Femur (tissue), 1 donor: ENCODE measurements around the gene RTN4RL1.

Source experiments
- DNase-seq: peaks from one replicate; pipeline ENCODE4 v3.0.0-alpha.2; 2017

The RTN4RL1 gene

DNA sequence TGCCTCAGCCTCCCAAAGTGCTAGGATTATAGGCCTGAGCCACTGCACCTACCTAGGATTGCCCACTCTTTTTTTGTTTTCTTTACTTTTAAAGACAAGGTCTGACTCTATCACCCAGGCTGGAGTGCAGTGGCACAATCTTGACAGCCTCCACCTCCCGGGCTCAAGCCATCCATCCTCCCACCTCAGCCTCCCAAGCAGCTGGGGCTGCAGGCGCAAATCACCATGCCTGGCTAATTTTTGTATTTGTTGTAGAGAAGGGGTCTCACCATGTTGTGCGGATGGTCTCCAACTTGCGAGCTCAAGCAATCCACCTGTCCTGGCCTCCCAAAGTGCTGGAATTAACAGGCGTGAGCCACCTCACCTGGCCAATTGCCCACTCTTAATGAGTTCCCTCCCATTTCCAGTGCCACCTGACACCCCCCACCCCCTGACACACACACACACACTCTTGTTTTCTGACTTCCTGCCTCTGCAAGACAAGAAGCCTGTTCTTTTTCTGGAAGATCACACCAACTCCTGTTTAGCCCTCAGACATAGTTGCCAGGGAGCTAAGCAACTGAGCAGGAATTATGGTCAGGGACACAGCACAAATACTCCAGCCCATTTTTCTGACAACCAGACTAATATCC lies 19.2 kb upstream of the RTN4RL1 start:
- peak; percentile 17 for DNase-seq

DNA sequence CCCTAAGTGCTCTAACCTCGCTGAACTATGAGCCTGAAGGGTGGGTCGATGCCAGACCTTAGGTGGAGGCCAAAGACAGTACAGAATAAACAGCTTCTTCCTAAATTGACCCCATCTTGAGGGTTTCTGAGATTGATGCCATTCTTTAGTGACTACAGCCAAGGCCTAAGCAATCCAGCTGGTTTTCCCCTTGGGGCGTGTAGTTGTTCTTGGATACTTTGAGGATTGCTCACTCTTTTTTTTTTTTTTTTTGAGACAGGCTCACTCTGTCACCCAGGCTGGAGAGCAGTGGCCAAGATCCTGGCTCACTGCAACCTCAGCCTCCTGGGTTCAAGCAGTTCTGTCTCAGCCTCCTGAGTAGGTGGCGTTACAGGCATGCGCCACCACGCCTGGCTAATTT lies 18.7 kb upstream of the RTN4RL1 start:
- no peak for DNase-seq

DNA sequence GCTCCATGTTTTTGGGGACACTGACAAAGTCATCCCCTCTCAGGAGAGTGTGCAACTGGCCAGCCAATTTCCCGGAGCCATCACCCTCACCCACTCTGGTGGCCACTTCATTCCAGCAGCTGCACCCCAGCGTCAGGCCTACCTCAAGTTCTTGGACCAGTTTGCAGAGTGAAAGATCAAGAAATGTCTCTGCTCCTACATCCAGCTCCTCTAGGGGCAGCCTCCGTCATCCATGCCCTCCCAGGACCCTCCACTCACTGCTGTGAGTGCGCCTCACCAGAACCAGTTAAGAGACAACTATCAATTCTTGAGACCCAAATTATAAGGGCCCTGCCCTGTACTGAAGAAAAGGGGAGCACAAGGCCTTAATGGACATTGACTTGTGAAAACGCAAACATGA lies 17.8 kb upstream of the RTN4RL1 start:
- no peak for DNase-seq

DNA sequence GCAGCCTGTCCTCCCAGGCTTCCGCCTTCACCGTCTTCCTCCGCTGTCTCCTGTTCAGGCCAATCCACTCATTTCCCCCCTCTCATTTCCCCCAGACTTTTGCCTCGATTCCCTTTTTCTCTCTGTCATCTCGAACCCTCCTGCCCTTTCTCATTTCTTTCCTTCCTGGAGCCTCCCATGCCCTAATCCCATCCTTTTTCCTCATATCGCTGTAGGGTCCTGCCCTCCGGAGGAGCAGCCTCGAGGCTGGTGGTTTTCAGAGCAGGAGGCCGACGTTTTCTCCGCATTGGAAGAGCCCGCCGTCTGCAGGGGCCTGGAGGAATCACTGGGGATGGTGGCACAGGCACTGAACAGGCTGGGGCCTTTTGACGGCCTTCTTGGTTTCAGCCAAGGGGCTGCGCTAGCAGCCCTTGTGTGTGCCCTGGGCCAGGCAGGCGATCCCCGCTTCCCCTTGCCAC lies 17.3 kb upstream of the RTN4RL1 start:
- DNase-seq: peak; percentile 47

DNA sequence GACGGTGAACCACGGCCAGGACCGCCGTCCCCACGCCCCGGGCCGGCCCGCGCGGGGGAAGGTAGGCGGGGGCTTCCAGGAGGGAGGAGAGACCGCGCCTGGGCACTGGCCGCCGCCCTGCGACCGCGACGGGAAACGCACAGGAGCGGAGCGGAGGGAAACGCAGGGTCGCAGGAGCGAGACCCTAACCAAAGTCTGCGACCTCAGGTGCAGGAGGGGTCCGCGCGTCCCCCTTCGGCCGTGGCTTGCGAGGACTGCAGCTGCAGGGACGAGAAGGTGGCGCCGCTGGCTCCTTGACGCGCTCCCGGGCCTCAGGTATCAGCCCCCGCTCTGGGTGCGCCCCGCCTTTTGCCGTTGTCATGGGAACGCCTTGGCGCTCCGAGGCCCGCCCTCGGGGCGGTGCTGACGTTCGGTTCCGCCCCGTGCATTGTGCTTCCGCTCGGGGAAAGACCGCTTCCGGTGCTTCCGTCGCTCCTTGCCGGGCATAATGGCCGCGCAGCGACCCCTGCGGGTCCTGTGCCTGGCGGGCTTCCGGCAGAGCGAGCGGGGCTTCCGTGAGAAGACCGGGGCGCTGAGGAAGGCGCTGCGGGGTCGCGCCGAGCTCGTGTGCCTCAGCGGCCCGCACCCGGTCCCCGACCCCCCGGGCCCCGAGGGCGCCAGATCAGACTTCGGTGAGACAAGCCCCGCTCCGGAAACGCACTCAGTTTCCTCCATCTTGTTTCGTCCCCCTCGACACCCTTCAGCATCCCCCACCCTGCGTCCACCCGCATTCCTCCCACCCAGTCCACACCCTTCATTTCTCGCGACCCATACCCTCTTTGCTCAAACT lies 16.6 kb upstream of the RTN4RL1 start, which contains the start of gene OVCA2:
TSS of gene OVCA2 (plus strand) at position 462 of the 829 bp plus-strand sequence. CDS start at position 488, 26 bp downstream.
- peak; percentile 97 for DNase-seq

DNA sequence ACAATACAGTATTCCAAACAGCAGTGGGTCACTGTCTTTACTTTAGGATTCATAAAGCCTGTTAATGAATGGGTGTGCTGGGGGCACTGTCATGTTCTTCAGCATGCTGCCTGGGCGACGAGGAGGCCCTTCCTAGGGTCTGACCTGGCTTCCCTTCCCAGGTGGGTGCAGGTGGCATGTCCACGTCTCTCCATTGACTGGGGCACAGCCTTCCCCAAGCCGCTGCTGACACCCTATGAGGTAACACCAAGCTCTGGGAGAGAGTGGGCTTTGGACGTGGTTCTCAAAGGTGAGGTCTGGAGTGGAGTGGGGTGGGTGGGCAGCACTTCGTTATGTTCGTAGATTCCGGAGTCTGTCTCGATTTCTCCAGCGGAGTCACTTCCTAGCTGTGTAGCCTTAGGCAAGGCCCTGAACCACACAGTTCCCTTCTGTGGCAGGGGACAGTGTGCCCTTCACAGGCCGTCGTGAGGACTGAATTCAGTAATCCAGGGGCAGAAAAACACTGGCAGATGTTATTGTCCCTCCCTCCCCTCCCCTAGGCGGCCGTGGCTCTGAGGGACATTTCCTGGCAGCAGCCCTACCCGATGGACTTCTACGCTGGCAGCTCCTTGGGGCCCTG lies 15.9 kb upstream of the RTN4RL1 start:
- peak; percentile 29 for DNase-seq

DNA sequence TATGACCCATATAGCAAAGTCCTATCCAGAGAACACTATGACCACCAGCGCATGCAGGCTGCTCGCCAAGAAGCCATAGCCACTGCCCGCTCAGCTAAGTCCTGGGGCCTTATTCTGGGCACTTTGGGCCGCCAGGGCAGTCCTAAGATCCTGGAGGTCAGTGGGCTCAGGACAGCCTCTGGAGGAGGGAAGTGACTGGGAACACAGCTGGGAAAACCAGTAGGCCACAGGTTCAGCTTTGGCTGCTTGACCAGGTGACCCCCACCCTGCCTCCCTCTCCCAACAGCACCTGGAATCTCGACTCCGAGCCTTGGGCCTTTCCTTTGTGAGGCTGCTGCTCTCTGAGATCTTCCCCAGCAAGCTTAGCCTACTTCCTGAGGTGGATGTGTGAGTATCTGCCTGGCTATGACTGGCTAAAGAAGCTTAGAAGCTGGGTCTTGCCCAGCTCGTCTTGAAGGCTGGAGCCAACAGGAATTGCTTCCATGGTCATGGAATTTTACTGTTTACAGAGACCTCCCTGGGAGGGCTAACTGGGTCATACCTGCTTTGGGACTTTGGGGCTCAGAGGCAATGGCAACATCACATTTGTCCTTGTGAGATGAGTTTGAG lies 15.2 kb upstream of the RTN4RL1 start:
- peak; percentile 16 for DNase-seq

DNA sequence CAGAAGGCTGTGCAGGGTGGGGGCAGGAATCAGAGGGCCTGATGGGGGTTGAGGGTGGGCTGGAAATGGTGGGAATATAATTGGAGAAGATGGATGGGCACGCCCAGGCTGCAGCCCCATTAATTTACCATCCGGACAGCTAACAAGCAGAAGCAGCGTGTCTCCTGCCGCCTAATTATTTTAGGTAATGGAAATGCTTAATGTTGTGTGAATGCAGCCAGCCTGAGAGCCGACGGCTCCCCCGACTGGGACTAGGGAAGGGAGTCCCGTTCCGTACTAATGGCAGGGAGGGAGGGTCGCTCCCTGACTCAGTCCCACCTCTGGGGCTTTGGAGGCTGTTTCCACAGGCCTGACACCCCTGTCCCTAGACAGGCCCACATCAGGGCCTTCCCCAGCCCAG lies 12.0 kb upstream of the RTN4RL1 start:
- DNase-seq: no peak

DNA sequence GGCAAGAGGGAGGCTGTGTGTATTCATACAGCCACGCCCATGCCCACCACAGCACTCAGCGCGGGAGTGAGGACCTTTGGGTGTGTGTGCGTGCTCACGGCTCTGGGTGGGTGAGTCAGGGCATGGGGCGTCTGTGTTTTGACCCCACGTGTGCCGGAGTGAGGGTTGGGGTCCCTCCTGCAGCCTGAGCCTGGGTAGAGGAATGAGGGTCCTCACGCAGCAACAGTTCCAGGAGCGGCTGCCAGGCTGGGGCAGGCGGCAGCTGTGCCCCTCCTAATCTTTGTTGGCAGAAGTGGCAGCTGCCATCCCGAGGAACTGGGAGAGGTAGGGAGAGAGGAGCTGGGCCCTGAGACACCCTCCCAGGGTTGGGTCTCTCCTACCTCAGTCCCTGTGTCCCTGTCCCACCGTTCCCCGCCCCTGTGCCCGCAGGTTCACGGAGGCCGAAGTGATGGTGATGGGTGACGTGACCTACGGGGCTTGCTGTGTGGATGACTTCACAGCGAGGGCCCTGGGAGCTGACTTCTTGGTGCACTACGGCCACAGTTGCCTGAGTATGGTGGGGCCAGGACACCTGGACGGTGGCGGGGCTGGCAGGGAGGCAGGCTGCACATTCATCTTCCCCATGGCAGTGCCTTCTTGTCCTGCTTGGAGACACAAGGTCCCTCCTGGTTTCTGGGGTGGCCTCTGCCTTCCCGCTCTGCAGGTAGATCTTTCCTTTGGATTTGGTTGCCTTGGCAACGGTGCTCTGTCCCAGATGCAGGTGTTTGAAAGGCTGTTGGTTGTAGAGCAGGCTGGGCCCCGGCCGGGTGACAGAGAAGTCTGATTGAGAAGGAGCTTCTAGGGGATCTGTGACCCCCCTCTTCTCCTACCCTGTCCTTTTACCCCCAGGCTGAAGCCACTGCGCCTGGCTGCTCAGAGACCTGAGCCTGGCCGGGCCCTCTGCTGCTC lies 10.7 kb upstream of the RTN4RL1 start:
- DNase-seq: no peak

DNA sequence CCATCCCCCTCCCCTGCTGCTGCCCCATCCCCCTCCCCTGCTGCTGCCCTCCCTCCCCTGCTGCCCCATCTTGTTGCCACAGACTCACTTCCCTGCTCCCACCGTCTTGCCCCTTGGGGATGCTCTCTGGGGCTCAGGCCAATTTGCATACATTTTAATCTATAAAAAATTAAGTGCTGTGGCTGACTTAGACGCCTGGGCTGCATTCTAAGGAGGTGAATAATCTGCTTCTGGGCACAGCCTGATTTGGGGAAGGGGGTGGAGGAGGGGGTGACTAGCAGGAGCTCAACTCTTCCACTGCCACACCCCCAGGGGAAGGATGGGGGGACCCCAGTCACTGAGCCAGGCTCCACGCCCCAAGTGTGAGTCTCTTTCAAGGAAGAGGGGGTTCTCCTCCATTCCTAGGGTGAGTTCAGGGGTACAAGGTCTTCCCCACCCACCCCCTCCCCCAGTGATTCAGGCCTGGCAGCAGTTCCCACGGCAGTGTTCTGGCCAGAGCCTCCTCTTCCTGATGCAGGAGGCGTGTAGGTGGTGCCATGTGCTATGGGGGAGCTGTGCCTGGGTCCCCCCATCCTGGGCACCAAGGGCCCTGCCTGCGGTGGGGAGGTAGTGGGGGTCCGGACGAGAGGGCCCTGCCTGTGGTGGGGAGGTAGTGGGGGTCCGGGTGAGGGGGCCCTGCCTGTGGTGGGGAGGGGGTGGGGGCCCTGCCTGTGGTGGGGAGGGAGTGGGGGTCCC lies 9.8 kb upstream of the RTN4RL1 start:
- DNase-seq: no peak

DNA sequence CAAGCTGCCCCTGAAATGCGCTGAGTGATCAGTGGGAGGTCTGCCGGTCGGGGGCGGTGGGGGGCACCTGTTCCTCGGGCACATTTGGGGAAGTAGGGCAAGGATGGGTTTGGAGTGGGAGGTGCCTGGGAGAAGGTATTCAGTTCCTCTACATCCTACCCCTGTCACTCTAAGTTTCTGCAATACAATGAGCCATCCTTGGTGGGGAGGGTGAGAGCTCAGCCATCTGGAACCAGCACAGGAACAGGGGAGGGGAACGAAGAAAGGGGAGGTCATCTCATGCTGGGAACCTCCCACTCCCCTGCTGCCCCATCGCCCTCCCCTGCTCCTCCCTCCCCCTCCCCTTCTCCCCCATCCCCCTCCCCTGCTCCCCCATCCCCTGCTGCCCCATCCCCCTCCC lies 9.0 kb upstream of the RTN4RL1 start:
- DNase-seq: no peak

DNA sequence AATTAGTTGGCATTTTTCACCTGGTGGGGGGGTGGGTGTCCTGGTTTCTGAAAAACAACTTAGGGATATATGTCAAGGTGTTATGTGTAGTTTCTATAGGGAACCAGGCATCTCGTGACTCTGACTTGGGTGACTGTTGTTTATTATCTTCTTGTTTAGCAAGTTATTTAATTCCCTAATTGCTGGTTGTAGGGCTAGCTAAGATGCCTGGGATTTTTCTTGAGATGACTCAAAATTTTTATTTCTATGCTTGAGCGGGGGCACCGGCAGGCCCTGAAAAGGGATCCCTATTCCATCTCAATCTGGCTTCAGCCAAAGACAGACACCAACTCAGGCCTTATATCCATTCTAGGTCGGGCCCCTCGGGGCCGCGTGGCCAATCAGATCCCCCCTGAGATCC lies 8.0 kb upstream of the RTN4RL1 start:
- DNase-seq: no peak

DNA sequence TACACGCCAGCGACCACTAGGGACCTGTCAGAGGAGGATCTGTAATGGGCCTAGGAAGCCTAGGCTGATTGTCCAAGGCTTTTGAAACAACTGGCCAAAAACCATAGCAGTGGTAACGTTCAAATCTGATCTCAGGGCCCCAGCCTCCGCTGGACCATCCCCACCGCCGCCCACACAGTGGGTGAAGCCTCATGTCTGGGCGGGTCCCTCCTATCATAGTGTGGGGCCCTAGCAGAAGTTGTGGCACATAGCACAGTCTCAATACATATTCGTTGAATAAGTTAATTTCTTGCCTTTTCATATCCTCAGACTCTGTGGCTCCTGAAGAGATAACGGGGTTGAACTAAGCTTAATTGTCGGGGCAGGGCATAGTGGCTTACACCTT lies 5.6 kb upstream of the RTN4RL1 start:
- peak; percentile 73 for DNase-seq

DNA sequence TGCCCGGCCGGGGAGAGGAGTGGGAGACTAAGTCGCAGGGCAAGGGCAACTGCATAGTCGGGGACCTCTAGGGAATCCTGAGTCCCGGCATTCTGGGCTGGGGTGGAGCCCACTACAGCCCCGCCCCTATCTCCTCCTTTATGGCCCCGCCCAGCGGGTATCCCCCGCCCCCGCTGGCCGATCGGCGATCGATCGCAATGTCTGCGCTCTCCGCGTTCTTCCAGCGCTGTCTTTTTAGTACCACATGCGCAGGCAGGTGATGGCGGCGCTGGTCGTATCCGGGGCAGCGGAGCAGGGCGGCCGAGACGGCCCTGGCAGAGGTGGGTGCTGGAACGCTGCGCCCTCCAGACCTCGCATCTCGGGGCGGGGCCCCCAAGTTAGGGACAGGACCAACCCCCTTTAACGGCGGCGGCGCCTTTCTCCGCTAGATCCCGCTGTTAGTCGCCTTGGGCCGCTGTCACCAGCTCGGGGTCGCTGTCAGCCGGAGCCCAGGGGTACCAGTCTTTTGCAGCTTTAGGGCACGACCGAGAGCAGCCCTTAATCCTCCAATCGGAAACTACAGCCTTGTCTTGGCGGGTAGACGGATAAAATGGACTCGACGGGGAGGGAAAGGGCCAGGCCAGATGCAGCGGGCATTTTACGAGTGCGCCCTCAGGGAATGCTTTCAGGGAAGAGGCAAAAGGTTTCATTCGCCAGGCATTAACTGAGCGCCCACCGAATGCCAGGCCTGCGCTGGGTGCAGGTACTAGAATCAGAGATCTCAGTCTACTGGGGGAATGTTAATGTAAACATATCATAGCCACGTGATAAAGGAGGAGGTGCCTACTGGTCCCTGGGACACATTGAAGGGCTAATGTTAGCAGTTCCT lies 5.0 kb upstream of the RTN4RL1 start, which contains the start of gene DPH1:
TSS of gene DPH1 (plus strand) at position 243 of the 868 bp plus-strand sequence. CDS start at position 260, 17 bp downstream.
- peak; percentile 93 for DNase-seq

DNA sequence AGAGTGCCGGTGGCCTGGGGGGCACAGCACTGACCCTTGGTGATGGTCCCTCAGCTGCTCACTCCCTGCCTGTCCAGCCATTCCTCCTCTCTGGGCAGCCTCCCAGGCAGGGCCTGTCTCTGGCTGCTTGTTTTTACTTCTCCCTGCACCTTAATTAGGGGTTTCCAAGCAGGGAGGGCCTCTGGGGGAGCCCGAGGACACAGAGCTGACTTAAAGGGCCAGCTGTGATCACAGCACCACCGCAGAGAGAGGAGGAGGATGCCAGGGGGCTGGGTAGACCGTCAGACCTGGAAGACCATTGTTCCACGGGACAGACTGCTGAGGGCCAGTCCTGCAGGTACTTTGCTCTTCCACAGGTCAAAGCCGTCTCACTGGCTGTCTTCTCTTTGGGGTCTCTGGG lies 3.6 kb upstream of the RTN4RL1 start:
- DNase-seq: peak; percentile 51

DNA sequence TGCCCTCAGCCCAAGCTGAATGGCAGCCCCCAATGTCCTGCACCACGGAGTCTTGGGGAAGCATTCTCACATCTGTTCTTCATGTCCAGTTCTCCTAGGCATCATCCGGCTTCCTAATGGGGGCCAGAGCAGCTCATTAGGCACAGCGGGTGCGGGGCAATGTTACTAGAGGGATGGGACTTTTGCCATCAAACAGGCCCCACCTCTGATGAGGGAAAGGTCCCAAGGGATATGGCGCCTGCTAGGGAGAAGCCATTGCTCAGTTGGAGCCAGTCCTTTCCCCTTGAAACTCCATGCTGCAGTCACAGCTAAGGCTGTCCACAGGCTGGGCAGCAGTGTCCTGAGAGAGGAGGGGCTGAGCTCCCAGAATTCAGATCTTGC lies 3.1 kb upstream of the RTN4RL1 start:
- no peak for DNase-seq

DNA sequence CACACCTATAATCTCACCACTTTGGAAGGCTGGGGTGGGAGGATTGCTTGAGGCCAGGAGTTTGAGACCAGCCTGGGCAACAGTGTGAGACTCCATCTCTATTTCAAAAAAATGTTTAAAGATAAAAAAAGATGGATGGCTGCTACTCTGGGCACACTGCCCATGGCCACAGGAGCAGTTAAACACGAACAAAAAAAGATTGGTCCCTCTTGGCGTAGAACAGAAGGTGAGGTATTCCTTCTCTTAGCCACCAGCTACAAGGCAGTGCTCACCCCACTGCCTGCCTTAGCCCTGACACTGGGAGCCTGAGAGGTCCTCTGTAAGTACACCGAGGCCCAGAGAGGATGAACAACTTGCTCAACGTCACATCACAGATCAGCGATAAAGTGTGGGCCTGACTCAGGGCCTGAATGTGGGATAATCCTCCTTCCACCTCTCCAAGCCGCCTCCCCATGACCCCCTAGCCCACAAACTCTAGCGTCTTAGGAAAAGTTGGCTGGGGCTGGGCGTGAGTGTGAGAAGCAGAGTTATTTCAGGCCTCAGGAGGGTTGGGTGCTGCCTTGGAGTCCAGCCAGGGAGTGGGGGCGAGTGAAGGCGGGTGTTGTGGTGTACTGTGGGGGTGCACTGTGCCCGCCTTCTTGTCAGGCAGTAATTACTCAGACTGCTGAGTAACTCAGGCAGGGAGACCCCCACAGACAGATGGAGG lies 2.5 kb upstream of the RTN4RL1 start:
- no peak for DNase-seq

DNA sequence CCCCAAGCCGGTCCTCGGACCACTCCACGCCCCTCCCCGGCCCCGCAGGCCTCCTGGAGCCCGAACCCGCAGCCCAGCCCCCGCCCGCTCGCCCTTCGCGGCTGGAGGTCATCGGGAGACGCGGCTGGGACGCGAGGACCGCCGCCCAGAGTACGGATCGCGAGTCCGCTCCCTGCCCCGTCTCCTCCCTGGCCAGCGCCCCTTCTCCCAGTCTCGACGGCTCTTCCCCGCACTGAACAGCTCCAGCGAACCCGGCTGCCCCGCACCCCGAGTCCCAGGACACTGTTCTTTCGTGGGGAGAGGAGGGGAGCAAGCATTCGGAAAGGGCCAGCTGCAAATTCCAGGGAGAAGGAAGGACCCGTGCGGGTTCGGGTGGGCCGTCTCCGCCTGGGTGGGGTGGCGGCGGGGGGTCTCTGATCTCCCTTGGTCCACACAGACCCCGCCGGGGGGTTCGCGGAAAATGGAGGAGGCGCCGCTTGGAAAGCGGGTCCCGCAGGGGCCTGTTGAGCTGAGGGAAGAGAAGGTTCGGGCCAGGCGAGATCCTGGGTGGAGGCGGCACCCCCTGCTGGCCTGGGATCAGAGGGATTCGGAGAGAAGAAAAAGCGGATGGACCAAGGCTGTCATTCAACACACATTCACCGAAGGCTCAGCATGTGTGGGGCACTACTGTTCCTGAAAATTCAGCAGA lies 632 bp upstream of the RTN4RL1 start:
- DNase-seq: peak; percentile 75

DNA sequence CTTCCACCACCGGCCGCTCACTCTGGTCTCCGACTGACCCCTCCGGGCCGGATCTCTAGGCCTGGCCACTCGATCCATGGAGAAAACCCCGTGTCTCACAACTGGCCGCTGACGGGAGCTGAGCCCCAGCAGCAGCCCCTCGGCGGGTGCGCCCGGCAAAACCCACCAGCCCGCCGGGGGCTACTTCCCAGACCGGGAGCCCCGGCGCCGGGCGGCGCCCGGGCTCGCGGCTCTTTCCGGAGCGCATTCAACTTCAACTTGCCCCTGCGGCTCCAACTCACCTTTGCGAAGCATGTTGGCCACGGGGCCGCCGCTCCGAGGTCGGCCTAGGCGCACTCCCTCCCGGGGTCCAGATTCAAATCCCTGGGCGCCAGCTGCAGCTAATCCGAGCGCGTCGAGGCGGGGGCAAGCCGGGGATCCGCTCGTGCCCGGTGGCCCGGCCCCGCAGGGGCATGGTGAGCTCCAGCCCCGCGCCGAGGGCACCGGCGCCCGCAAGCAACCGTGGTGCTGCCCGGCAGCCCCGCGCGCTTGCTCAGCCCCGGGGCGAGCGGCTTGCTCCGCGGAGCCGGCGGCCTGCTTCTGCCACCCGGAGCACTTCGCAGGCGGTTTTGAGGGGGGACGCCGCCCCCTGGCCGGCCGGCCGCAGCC lies 438 bp downstream of the RTN4RL1 start:
- DNase-seq: no peak
